Gastroesophageal sphincter (tissue), 3 donors: ENCODE results near the gene CTNNA1.

Source experiments
- CTCF ChIP-seq, 4 experiments: fragments of 200-600 bp in 2 of 4; fragments of 450-650 bp in 2 of 4; sonication (generic) in 1 of 4; IDR thresholded peaks; one replicate each; pipeline ENCODE4 v1.5.1; 2017 to 2019; ENCODE audit warnings: antibody characterized with exemption in 4 of 4, mild to moderate bottlenecking in 2 of 4, moderate library complexity in 2 of 4
- EP300 ChIP-seq: sonication (generic); formaldehyde crosslinking; IDR thresholded peaks from one replicate; pipeline ENCODE4 v1.6.1; 2017; ENCODE audit warnings: antibody characterized with exemption, mild to moderate bottlenecking
- POLR2A ChIP-seq, 2 donors: fragments of 450-650 bp; IDR thresholded peaks; one replicate each; pipeline ENCODE4 v1.6.1; 2017; ENCODE audit warnings: antibody characterized with exemption in 2 of 2, mild to moderate bottlenecking in 2 of 2, moderate library complexity in 1 of 2
- POLR2AphosphoS5 ChIP-seq: sonication (generic); formaldehyde crosslinking; IDR thresholded peaks from one replicate; pipeline ENCODE4 v1.6.1; 2017; ENCODE audit warnings: antibody characterized with exemption

DNA sequence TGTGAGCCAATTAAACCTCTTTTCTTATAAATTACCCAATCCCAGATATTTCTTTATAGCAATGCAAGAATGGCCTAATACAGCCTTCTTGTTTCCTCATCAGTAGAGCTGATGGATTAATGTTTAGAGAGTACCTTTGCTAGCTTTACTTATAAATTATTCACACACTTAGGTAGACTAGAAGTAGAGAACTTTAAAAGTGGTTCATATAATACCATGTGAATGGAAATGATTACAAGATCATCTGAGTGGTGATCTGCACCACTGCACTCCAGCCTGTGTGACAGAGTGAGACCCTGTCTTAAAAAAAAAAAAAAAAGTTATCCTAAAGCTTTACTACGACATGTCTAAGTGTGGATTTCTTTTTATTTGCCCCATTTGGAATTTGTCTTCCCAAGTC is 145.1 kb downstream of the CTNNA1 start:
- TF ChIP-seq CTCF (IDR thresholded peaks at IDR 0.05) (no peak), POLR2AphosphoS5 (no peak), EP300 (no peak), POLR2A (IDR thresholded peaks at IDR 0.05) (no peak)
